Measurements from ENCODE around the gene FICD. TPM values are rescaled to one million over a fixed set of nuclear protein-coding genes. Genes with fewer than 3 reads are reported as not detected.

Gene FICD
- polyA plus RNA-seq (2013, experiment 1 of 2): 3.6 TPM
- 4.7 TPM for polyA plus RNA-seq (2013, experiment 2 of 2)

- H3K27ac ChIP-seq (ENCODE audit: low read depth, low read length): peak within 1 kb of the TSS; percentile 43
- under 1% methylated on average over 65 of the region's 67 CpGs for WGBS
- H3K9me3 ChIP-seq (ENCODE audit: insufficient read depth, low read depth, low read length): no peaks in the 10 kb centered on the region
- H3K36me3 ChIP-seq (ENCODE audit: insufficient read depth, low read length): peaks cover 33% of the 10 kb centered on the region
- H3K9ac ChIP-seq (ENCODE audit: low read depth, low read length): peak within 1 kb of the TSS; percentile 83
- H3K4me1 ChIP-seq (ENCODE audit: insufficient read depth, low read length): no peaks in the 10 kb centered on the region
- peak within 1 kb of the TSS; percentile 80 for H3K4me3 ChIP-seq (ENCODE audit: low read length)
- H3K27me3 ChIP-seq (ENCODE audit: insufficient read depth, low read length): no peaks in the 10 kb centered on the region
These were observed at the start of gene FICD for GRCh38 chr12:108514973-108515814. FICD (plus strand) TSS chr12:108515277; CDS start chr12:108516973, 1,696 bp downstream.

GRCh38 chr12:108465417-108465816, 49.7 kb upstream of the FICD start:
- WGBS: 96% methylated on average over 3 of the region's 3 CpGs
- H3K4me1 ChIP-seq (ENCODE audit: insufficient read depth, low read length): no peaks in the 10 kb centered on the region
- no peak overlapping the region for H3K4me3 ChIP-seq (ENCODE audit: low read length)
- no peak overlapping the region for H3K9ac ChIP-seq (ENCODE audit: low read depth, low read length)
- no peaks in the 10 kb centered on the region for H3K27me3 ChIP-seq (ENCODE audit: insufficient read depth, low read length)
- H3K36me3 ChIP-seq (ENCODE audit: insufficient read depth, low read length): no peaks in the 10 kb centered on the region
- no peaks in the 10 kb centered on the region for H3K9me3 ChIP-seq (ENCODE audit: insufficient read depth, low read depth, low read length)
- H3K27ac ChIP-seq (ENCODE audit: low read depth, low read length): no peak overlapping the region

DNA sequence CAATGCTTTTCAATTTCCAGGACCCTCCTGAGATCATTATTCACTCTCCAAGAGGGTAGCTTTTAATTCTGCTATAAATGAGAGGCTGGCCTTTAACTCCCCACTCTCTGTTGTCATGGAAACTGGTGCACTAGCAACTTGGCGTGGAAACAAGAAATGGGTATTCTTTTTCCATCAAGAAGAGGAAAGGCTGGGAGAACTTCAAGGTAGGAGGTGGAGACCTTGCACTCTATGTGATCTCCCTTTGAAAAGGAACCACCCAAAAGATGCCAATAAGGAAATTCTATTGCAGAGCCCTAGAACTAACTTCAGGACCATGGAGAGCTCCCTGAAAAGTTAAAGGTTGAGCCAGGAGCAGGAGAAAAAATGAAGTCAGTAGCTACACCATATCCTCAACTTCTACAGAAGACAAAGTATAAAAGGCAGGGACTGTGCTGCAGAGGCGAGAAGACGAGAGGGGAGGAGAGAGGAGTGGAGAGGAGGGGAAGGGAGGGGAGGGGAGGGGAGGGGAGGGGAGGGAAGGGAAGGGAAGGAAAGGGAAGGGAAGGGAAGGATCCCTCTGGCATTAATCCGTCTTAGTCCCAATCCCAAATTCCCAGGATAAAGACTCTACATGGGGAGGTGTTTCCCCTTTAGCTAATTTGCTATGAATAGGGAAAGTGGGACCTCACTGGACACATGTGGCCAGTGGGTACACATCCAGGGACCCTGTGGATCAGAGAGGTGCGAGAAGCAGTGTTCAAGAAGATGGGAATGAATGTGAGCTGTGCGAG, 46.7 kb upstream of the FICD start:
- Histone ChIP-seq H3K36me3 (ENCODE audit: insufficient read depth, low read length) (no peaks in the 10 kb centered on the region), H3K27me3 (ENCODE audit: insufficient read depth, low read length) (no peaks in the 10 kb centered on the region), H3K9ac (ENCODE audit: low read depth, low read length) (no peak overlapping the region), H3K4me3 (ENCODE audit: low read length) (no peak overlapping the region), H3K9me3 (ENCODE audit: insufficient read depth, low read depth, low read length) (no peaks in the 10 kb centered on the region), H3K4me1 (ENCODE audit: insufficient read depth, low read length) (no peaks in the 10 kb centered on the region), H3K27ac (ENCODE audit: low read depth, low read length) (no peak overlapping the region)
- WGBS: 83% methylated on average over 3 of the region's 6 CpGs

GRCh38 chr12:108473400-108474055, 41.5 kb upstream of the FICD start:
- Histone ChIP-seq H3K4me1 (ENCODE audit: insufficient read depth, low read length) (no peaks in the 10 kb centered on the region), H3K9me3 (ENCODE audit: insufficient read depth, low read depth, low read length) (no peaks in the 10 kb centered on the region), H3K9ac (ENCODE audit: low read depth, low read length) (no peak overlapping the region), H3K27ac (ENCODE audit: low read depth, low read length) (no peak overlapping the region), H3K36me3 (ENCODE audit: insufficient read depth, low read length) (no peaks in the 10 kb centered on the region), H3K27me3 (ENCODE audit: insufficient read depth, low read length) (no peaks in the 10 kb centered on the region), H3K4me3 (ENCODE audit: low read length) (no peak overlapping the region)
- WGBS: 91% methylated on average over 5 of the region's 5 CpGs

DNA sequence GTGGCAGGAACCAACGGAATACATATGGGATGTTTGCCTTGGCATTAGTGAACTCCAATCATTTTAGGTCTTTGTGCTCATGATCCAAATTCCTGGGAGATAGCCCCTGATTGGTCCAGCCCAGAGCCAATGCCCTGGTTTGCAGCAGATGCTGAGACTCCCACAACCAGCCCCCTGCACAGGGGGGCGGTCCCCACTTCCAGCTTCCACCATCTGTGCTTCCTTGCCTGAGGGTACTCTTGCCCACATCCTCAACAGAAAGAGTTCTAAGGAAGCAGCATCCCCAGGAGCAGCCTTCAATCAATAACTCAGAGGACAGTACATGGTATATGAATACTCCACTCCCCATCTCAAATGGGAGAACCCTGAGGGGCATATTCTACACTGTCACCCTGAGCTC, 39.7 kb upstream of the FICD start:
- Histone ChIP-seq H3K9me3 (ENCODE audit: insufficient read depth, low read depth, low read length) (no peaks in the 10 kb centered on the region), H3K27ac (ENCODE audit: low read depth, low read length) (no peak overlapping the region), H3K4me1 (ENCODE audit: insufficient read depth, low read length) (no peaks in the 10 kb centered on the region), H3K27me3 (ENCODE audit: insufficient read depth, low read length) (no peaks in the 10 kb centered on the region), H3K4me3 (ENCODE audit: low read length) (no peak overlapping the region), H3K9ac (ENCODE audit: low read depth, low read length) (no peak overlapping the region), H3K36me3 (ENCODE audit: insufficient read depth, low read length) (no peaks in the 10 kb centered on the region)
- WGBS: 80% methylated on average over 2 of the region's 2 CpGs

DNA sequence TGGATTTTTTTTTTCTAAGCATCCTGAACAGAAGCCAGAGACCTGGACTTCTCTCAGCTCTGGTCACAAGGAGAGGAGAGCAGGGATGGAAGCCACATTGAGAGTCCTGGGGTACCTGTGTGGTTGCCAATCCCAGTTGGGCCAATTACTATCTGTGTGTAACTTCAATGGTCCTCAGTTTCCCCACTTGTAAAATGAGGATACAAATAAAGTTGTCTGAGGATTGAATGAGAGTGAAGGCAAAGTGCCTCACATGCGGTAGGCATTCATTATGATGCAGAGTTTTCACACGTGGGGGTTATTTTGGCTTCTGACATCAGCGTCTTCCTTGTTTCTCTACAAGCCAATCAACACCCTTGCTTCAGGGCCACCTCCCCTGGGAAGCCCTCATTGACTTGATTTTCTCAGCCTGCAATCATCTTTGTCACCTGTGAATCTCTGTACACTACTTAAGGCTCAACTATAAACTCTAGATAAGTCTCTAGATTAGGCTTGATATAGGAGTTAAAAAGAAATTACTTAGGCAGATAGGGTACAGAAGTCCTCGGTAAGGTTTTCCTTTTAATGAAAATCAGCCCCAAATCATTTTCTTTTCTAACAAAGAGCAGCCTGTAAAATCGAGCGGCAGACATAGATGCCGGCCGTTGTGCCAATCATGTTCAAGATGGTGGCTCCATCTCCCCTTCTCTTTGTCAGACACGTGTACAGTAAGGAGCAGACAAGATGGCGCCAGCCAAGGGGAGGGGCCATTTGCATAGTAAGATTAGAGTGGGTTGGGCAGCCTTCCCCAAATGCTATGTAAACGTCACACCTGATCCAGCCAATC, 37.8 kb upstream of the FICD start:
- H3K27ac ChIP-seq (ENCODE audit: low read depth, low read length): no peak overlapping the region
- WGBS: 86% methylated on average over 11 of the region's 11 CpGs
- no peaks in the 10 kb centered on the region for H3K4me1 ChIP-seq (ENCODE audit: insufficient read depth, low read length)
- no peaks in the 10 kb centered on the region for H3K36me3 ChIP-seq (ENCODE audit: insufficient read depth, low read length)
- H3K9ac ChIP-seq (ENCODE audit: low read depth, low read length): no peak overlapping the region
- H3K27me3 ChIP-seq (ENCODE audit: insufficient read depth, low read length): no peaks in the 10 kb centered on the region
- no peaks in the 10 kb centered on the region for H3K9me3 ChIP-seq (ENCODE audit: insufficient read depth, low read depth, low read length)
- H3K4me3 ChIP-seq (ENCODE audit: low read length): no peak overlapping the region

DNA sequence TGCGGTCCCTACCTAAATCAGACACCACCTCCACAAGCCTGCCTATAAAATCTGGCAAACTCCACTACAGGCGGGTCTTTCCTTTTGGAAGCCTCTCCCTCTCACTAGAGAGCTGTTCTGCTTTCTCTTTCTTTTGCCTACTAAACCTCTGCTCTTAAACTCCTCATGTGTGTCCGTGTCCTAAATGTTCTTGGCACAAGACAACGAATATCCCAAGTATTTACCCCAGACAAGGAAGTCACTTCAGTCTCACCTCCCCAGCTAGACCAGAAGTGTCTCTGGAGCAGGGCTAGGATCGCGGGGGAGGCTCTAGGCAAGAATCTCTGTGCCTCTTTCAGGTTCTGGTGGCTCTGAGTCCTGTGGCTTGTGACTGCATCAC, 37.2 kb upstream of the FICD start:
- Histone ChIP-seq H3K27ac (ENCODE audit: low read depth, low read length) (no peak overlapping the region), H3K27me3 (ENCODE audit: insufficient read depth, low read length) (no peaks in the 10 kb centered on the region), H3K4me1 (ENCODE audit: insufficient read depth, low read length) (peaks cover 4% of the 10 kb centered on the region; the same call in 1 of the 2 replicates), H3K36me3 (ENCODE audit: insufficient read depth, low read length) (no peaks in the 10 kb centered on the region), H3K9ac (ENCODE audit: low read depth, low read length) (no peak overlapping the region), H3K9me3 (ENCODE audit: insufficient read depth, low read depth, low read length) (no peaks in the 10 kb centered on the region), H3K4me3 (ENCODE audit: low read length) (no peak overlapping the region)
- WGBS: 94% methylated on average over 6 of the region's 6 CpGs

GRCh38 chr12:108478611-108479206, 36.4 kb upstream of the FICD start:
- no peaks in the 10 kb centered on the region for H3K36me3 ChIP-seq (ENCODE audit: insufficient read depth, low read length)
- no peak overlapping the region for H3K4me3 ChIP-seq (ENCODE audit: low read length)
- H3K4me1 ChIP-seq (ENCODE audit: insufficient read depth, low read length): peaks cover 10% of the 10 kb centered on the region; the same call in 1 of the 2 replicates
- no peak overlapping the region for H3K9ac ChIP-seq (ENCODE audit: low read depth, low read length)
- no peak overlapping the region for H3K27ac ChIP-seq (ENCODE audit: low read depth, low read length)
- WGBS: 92% methylated on average over 8 of the region's 8 CpGs
- no peaks in the 10 kb centered on the region for H3K27me3 ChIP-seq (ENCODE audit: insufficient read depth, low read length)
- no peaks in the 10 kb centered on the region for H3K9me3 ChIP-seq (ENCODE audit: insufficient read depth, low read depth, low read length)

GRCh38 chr12:108479364-108480070, 35.6 kb upstream of the FICD start:
- no peak overlapping the region for H3K27ac ChIP-seq (ENCODE audit: low read depth, low read length)
- H3K9ac ChIP-seq (ENCODE audit: low read depth, low read length): no peak overlapping the region
- H3K36me3 ChIP-seq (ENCODE audit: insufficient read depth, low read length): no peaks in the 10 kb centered on the region
- H3K9me3 ChIP-seq (ENCODE audit: insufficient read depth, low read depth, low read length): no peaks in the 10 kb centered on the region
- 86% methylated on average over 5 of the region's 6 CpGs for WGBS
- H3K4me1 ChIP-seq (ENCODE audit: insufficient read depth, low read length): peaks cover 10% of the 10 kb centered on the region; the same call in 1 of the 2 replicates
- no peaks in the 10 kb centered on the region for H3K27me3 ChIP-seq (ENCODE audit: insufficient read depth, low read length)
- no peak overlapping the region for H3K4me3 ChIP-seq (ENCODE audit: low read length)

Data from HUES64 (cell line).